ENCODE results near the gene MTHFSD. TPM values are rescaled to one million over a fixed set of nuclear protein-coding genes. Genes with fewer than 3 reads are reported as not detected.

Gene MTHFSD
- total RNA-seq, 4 donors from 2014 or later = 10.1 to 17.9 (median 15.5) TPM

DNA sequence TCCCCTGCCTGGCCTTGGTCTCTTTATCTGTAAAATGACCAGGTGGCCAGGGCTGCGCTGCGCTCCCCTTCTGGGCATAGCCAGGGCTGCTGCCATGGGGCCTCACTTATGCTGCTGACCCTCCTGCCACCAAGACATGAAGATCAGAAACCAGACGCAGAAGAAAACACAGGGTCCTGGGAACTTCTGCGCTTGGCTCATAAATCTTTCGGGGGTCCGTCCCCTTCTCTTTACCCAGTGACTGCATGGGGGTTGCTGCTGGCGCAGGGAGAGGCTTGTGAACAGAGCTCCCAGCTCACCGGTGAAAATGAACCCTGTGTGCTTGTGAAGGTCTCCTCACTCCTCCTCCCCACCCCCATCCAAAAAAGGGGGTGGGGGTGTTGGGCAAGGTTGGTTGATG is 17.6 kb upstream of the MTHFSD start:
- no peak overlapping the region for H3K27ac ChIP-seq (replicated peaks in 1 of 4)
- no peaks in the 10 kb centered on the region for H3K36me3 ChIP-seq
- TF ChIP-seq, protein P1, sequence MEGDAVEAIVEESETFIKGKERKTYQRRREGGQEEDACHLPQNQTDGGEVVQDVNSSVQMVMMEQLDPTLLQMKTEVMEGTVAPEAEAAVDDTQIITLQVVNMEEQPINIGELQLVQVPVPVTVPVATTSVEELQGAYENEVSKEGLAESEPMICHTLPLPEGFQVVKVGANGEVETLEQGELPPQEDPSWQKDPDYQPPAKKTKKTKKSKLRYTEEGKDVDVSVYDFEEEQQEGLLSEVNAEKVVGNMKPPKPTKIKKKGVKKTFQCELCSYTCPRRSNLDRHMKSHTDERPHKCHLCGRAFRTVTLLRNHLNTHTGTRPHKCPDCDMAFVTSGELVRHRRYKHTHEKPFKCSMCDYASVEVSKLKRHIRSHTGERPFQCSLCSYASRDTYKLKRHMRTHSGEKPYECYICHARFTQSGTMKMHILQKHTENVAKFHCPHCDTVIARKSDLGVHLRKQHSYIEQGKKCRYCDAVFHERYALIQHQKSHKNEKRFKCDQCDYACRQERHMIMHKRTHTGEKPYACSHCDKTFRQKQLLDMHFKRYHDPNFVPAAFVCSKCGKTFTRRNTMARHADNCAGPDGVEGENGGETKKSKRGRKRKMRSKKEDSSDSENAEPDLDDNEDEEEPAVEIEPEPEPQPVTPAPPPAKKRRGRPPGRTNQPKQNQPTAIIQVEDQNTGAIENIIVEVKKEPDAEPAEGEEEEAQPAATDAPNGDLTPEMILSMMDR (IDR thresholded peaks at IDR 0.05) = no peak
- no peak for TF ChIP-seq POLR2A (IDR thresholded peaks at IDR 0.05; ENCODE audit: low read depth)
- no peak for TF ChIP-seq EP300 (IDR thresholded peaks at IDR 0.05)
- TF ChIP-seq POLR2AphosphoS5 (IDR thresholded peaks at IDR 0.05) = no peak
- intact Hi-C loops (cut with DNase I) = no loop called here
- DNase-seq (ENCODE audit: extremely low spot score) = no peak
- H3K9me3 ChIP-seq = no peaks in the 10 kb centered on the region
- WGBS = 78% methylated on average over 6 of the region's 8 CpGs
- peaks cover 0 to 100% (median 51%) of the 10 kb centered on the region in 4 donors for H3K27me3 ChIP-seq
- H3K4me1 ChIP-seq = peaks cover 9 to 27% (median 15%) of the 10 kb centered on the region in 4 donors
- no peak overlapping the region for H3K4me3 ChIP-seq

DNA sequence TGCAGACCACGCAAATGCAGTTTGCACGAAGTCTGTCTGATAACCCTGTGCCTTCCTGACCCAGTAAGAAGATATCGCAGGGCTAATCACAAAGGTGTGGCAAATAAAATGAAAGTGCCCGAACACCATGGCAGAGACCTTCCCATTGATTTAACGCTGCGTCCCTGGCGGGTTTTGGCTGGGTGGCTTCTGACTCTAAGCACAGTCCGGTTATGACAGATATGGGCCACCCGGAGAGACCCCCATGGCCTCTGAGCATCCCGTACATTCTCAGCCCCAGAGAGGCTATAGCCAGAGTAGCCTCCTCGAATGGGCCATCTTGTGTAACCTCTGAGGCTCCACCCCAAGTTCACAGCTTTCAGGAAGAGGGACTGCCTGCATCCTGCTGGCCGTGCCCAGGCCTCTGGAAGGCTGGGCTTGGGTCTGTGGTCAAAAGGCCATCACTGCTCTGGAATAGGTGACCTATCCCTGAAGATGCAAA is 17.0 kb upstream of the MTHFSD start:
- Histone ChIP-seq H3K27ac (replicated peaks in 1 of 4) (no peak overlapping the region), H3K4me3 (no peak overlapping the region), H3K9me3 (no peaks in the 10 kb centered on the region), H3K36me3 (no peaks in the 10 kb centered on the region), H3K27me3 (peaks cover 0 to 100% (median 51%) of the 10 kb centered on the region in 4 donors), H3K4me1 (peaks cover 9 to 32% (median 19%) of the 10 kb centered on the region in 4 donors)
- DNase-seq (ENCODE audit: extremely low spot score) = no peak
- 82% methylated on average over 10 of the region's 12 CpGs for WGBS
- intact Hi-C loops (cut with DNase I) = no loop called here
- no peak for TF ChIP-seq POLR2AphosphoS5 (IDR thresholded peaks at IDR 0.05)
- no peak for TF ChIP-seq EP300 (IDR thresholded peaks at IDR 0.05)
- TF ChIP-seq, protein P1 (IDR thresholded peaks at IDR 0.05) = no peak
- TF ChIP-seq POLR2A (IDR thresholded peaks at IDR 0.05; ENCODE audit: low read depth) = no peak

DNA sequence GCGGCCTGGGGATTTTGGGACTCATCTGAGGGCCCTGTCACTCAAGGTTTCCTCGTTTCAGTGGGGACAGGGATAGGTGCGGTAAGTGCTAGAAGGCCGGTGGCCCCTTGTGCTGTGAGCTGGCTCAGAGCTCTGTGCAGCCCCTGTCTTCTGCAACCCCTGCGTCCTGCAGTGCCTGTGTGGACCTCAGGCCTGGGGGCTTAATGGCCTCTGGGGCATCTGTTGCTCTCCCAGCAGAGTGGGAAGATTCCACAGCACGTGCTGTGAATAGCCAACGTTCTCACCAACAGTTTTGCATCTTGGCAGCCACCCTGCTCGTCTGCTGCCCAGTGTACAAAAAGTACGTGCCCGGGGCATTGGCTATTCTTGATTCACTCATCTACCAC is 16.5 kb upstream of the MTHFSD start:
- intact Hi-C loops (cut with DNase I) = no loop called here
- WGBS = 92% methylated on average over 3 of the region's 10 CpGs
- Histone ChIP-seq H3K27me3 (peaks cover 0 to 100% (median 50%) of the 10 kb centered on the region in 4 donors), H3K36me3 (no peaks in the 10 kb centered on the region), H3K27ac (replicated peaks in 1 of 4) (no peak overlapping the region), H3K9me3 (no peaks in the 10 kb centered on the region), H3K4me3 (peak overlapping the region in 1 of 4 donors; percentile 18), H3K4me1 (peaks cover 9 to 35% (median 22%) of the 10 kb centered on the region in 4 donors)
- no peak for DNase-seq (ENCODE audit: extremely low spot score)
- TF ChIP-seq POLR2A (IDR thresholded peaks at IDR 0.05; ENCODE audit: low read depth) (no peak), POLR2AphosphoS5 (IDR thresholded peaks at IDR 0.05) (no peak), EP300 (IDR thresholded peaks at IDR 0.05) (no peak)
- TF ChIP-seq, protein P1 (IDR thresholded peaks at IDR 0.05) = no peak

DNA sequence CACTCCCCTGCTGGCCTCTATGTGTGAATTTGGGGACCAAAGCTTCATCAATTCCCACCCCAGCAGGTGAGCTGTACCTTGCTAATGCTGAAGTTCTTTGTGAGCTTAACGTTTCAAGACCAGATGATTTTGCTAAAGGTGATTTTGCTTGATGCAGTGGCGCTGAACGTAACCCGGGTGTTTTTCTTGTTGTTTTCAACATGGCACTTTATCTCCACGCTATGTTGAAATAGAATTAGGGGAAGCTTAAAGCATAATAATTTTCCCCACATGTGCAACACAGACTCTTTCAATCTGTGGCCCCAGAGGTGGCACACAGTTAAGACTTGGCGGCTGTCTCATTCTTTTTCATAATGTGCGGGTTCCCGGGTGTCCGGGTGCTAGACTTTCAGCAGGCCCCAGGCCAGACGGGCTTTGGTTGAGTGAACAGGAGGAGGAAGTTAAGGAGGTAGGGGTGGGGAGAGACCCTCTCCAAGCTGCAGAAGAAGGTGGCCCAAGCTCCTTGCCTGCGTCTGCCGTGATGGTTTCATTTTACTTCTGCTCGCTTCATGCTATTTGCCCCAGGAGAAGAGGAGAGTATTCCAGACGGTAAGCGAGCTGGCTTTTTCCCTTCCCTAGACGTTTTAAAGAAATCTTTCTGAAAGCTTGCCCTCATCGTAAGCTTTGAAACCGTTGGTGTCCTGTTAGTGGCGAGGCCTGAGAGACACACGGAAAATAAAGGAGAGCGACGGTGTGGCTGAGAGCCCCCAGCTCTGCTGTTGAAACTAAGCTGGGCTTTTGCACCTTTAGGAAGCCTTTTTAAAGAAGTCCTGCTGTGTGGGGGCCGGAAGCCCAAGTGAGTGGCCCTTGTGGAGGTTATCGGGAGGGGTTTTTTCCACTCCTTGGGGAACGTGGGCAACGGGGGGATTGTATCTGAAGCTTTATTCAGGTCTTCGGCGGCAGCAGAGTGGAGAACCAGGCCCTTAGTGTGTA is 15.8 kb upstream of the MTHFSD start:
- H3K27ac ChIP-seq (replicated peaks in 1 of 4) = no peak overlapping the region
- H3K4me1 ChIP-seq = peaks cover 9 to 35% (median 22%) of the 10 kb centered on the region in 4 donors
- WGBS = 80% methylated on average over 28 of the region's 28 CpGs
- intact Hi-C loops (cut with DNase I) = no loop called here
- no peaks in the 10 kb centered on the region for H3K36me3 ChIP-seq
- TF ChIP-seq POLR2A (IDR thresholded peaks at IDR 0.05; ENCODE audit: low read depth) = no peak
- DNase-seq (ENCODE audit: extremely low spot score) = no peak
- H3K9me3 ChIP-seq = no peaks in the 10 kb centered on the region
- H3K4me3 ChIP-seq = peak overlapping the region in 2 of 4 donors; percentile 16 to 18
- peaks cover 0 to 100% (median 52%) of the 10 kb centered on the region in 4 donors for H3K27me3 ChIP-seq
